ENCODE data around the gene RB1. TPM values are rescaled to one million over a fixed set of nuclear protein-coding genes. Genes with fewer than 3 reads are reported as not detected.
A peak's percentile ranks its signal among the peaks of the same experiment; 100 is the strongest.
"Not testable (repeated sequence)": the region's sequence is repeated elsewhere in the genome, so short reads cannot be mapped to it uniquely, and the experiment has no call there.

RB1 gene
- total RNA-seq, 1 donor from 2014 or later = 35.4 TPM

GRCh38 chr13:48319531-48320398, 16.2 kb downstream of the RB1 start:
- no peak overlapping the region for H3K4me3 ChIP-seq (ENCODE audit: low read depth, low read length)
- DNase-seq (ENCODE audit: low read depth) = no peak
- TF ChIP-seq, protein P1, sequence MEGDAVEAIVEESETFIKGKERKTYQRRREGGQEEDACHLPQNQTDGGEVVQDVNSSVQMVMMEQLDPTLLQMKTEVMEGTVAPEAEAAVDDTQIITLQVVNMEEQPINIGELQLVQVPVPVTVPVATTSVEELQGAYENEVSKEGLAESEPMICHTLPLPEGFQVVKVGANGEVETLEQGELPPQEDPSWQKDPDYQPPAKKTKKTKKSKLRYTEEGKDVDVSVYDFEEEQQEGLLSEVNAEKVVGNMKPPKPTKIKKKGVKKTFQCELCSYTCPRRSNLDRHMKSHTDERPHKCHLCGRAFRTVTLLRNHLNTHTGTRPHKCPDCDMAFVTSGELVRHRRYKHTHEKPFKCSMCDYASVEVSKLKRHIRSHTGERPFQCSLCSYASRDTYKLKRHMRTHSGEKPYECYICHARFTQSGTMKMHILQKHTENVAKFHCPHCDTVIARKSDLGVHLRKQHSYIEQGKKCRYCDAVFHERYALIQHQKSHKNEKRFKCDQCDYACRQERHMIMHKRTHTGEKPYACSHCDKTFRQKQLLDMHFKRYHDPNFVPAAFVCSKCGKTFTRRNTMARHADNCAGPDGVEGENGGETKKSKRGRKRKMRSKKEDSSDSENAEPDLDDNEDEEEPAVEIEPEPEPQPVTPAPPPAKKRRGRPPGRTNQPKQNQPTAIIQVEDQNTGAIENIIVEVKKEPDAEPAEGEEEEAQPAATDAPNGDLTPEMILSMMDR (conservative IDR thresholded peaks at IDR 0.05; ENCODE audit: low read depth, low read length) = no peak

DNA sequence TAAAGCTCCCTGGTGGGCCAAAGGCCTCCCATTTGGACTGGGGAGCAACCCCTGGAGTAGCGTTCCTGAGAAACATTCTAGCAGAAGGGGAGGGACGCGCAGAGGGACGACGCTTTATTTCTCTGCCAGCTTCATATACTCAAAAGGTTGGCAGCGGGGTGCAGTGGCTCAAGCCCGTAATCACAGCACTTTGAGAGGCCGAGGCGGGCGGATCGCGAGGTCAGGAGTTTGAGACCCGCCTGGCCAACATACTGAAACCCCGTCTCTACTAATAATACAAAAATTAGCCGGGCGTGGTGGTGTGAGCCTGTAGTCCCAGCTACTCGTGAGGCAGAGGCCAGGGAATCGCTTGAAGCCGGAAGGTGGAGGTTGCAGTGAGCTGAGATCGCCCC, 16.8 kb downstream of the RB1 start:
- no peak for DNase-seq (ENCODE audit: low read depth)
- TF ChIP-seq, protein P1 (conservative IDR thresholded peaks at IDR 0.05; ENCODE audit: low read depth, low read length) = no peak
- peak overlapping the region; percentile 45 for H3K4me3 ChIP-seq (ENCODE audit: low read depth, low read length)

DNA sequence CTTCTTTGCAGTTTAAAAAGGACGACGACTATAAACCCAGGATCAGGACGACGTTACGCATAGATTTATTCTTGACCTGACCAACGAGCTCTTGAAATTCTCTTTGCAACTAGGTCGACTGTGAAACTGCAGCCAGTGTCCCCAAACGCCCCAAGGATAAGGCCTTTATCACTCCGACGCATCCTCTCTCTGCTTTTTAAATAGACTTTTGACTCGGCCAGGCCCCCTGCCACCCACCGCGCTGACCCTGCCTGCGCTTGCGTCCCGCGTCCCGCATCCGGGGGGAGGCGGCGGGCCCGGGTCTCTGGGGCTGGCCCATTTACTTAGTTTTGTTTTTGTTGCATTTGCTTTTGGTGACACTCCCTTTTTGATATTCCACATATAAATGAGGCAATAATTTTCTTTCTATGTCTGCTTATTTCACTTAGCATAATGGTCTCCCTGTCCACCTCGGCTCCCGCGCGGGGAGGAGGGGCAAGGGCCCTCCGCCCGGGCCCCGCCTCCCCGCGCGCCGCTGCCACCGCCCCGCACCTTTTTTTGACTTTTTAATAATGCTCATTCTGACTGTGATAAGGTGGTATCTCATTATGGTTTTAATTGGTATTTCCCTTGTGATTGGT, 17.4 kb downstream of the RB1 start:
- peak overlapping the region; percentile 45 for H3K4me3 ChIP-seq (ENCODE audit: low read depth, low read length)
- DNase-seq (ENCODE audit: low read depth) = no peak
- TF ChIP-seq, protein P1 (conservative IDR thresholded peaks at IDR 0.05; ENCODE audit: low read depth, low read length) = no peak

DNA sequence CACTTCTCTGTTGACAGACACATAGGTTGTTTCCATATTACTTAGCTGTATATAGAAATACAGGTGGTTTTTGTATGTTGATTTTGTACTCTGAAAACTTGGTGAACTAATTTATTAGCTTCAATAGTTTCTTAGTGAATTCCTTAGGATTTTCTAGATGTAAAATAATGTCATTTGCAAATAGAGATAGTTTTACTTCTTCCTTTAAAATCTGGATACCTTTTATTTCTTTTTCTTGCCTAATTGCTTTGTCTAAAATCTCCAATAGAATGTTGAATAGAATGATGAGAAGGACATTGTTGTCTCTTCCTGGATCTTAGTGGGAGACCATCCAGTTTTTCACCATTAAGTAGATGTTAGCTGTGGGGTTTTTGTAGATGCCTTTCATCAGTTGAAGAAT, 18.7 kb downstream of the RB1 start:
- no peak overlapping the region for H3K4me3 ChIP-seq (ENCODE audit: low read depth, low read length)
- TF ChIP-seq, protein P1 (conservative IDR thresholded peaks at IDR 0.05; ENCODE audit: low read depth, low read length) = no peak
- no peak for DNase-seq (ENCODE audit: low read depth)

GRCh38 chr13:48333976-48334375, 30.4 kb downstream of the RB1 start:
- peak; percentile 56 for DNase-seq (ENCODE audit: low read depth)
- no peak overlapping the region for H3K4me3 ChIP-seq (ENCODE audit: low read depth, low read length)
- TF ChIP-seq, protein P1 (conservative IDR thresholded peaks at IDR 0.05; ENCODE audit: low read depth, low read length) = no peak

DNA sequence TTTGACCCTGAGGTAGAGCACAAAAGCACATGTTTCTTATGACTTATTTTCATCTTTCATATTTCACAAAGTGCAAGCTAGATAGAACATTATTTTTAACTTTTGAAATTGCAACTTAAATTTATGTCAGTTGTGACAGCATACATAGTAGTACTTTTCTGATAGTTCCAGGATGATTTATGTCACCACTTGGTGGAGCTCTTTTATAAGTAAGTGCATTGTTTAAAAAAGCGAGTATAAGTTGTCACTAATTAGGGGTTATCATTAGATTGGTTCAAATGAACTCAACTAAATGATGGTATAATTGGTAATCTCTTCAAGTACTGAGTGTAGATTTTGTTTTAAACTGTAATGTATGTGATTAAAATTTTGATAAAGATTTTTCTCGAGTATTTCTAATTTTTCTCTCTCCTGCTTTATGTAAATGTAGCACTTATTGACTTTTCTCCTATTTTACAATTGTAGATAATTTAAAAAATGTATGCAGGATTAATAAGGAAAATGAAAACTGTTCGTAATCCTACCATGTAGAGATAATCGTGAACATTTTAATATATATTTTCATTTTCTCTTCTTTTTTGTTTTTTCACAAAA, 31.1 kb downstream of the RB1 start:
- no peak for DNase-seq (ENCODE audit: low read depth)
- TF ChIP-seq, protein P1 (conservative IDR thresholded peaks at IDR 0.05; ENCODE audit: low read depth, low read length) = peak; percentile 53
- no peak overlapping the region for H3K4me3 ChIP-seq (ENCODE audit: low read depth, low read length)

DNA sequence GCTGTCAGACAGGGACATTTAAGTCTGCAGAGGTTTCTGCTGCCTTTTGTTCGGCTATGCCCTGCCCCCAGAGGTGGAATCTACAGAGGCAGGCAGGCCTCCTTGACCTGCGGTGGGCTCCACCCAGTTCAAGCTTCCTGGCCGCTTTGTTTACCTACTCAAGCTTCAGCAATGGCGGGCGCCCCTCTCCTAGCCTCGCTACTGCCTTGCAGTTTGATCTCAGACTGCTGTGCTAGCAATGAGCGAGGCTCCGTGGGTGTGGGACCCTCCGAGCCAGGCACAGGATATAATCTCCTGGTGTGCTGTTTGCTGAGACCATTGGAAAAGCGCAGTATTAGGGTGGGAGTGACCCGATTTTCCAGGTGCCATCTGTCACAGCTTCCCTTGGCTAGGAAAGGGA, 35.6 kb downstream of the RB1 start:
- DNase-seq (ENCODE audit: low read depth); H3K4me3 ChIP-seq (ENCODE audit: low read depth, low read length): not testable (repeated sequence)

All from epithelial cell of proximal tubule (primary cell).